Spleen (tissue), 7 donors: Measurements from ENCODE around the gene CCL2.

Experiments used
- POLR2A ChIP-seq, 3 donors: fragments of 450-650 bp; IDR thresholded peaks; one replicate each; pipeline ENCODE4 v1.5.1; 2017; ENCODE audit warnings: antibody characterized with exemption in 3 of 3, mild to moderate bottlenecking in 1 of 3
- POLR2AphosphoS5 ChIP-seq, 3 donors: sonication (generic); formaldehyde crosslinking; IDR thresholded peaks; one replicate each; pipeline ENCODE4 v1.5.1; 2017; ENCODE audit warnings: antibody characterized with exemption in 3 of 3
- TF ChIP-seq, protein P1 (sequence below), 11 experiments: fragments of 200-600 bp in 7 of 11; fragments of 450-650 bp in 4 of 11; sonication (generic) in 4 of 11; IDR thresholded peaks in 8 of 11; conservative IDR thresholded peaks in 3 of 11; 1 replicate in 7 of 11; 2 replicates in 4 of 11; pipeline versions ENCODE4 v1.4.0 to v1.8.0; 2016 to 2021; ENCODE audit warnings: antibody characterized with exemption in 11 of 11, inconsistent platforms in 4 of 11, mild to moderate bottlenecking in 1 of 11
- donor health status: DM: no; HTN: no; CAD: no; lungs with moderate emphysema.
- donor health status: DM: no; HTN: no; CAD: no.
- donor health status: DM: no; HTN: no; CAD: no.

DNA sequence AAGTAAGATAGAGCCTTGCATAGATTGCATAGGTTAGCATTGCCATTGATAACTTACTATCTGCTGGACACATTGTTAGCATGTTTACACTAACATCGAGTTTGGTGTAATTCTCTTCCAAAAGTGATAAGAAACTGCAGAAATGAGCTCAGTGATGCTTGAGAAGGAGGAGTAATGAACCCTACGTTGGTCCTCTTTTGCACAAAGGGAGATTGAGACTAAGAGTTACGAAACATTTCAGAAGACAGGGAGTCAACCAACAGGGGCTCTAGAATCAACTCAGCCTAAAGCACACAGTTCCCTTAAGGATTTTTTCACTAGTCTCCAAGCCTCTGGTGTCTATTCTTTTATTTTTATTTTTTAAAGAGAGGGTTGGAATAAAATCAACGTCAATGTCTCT is 21.7 kb downstream of the CCL2 start:
- TF ChIP-seq, protein P1, sequence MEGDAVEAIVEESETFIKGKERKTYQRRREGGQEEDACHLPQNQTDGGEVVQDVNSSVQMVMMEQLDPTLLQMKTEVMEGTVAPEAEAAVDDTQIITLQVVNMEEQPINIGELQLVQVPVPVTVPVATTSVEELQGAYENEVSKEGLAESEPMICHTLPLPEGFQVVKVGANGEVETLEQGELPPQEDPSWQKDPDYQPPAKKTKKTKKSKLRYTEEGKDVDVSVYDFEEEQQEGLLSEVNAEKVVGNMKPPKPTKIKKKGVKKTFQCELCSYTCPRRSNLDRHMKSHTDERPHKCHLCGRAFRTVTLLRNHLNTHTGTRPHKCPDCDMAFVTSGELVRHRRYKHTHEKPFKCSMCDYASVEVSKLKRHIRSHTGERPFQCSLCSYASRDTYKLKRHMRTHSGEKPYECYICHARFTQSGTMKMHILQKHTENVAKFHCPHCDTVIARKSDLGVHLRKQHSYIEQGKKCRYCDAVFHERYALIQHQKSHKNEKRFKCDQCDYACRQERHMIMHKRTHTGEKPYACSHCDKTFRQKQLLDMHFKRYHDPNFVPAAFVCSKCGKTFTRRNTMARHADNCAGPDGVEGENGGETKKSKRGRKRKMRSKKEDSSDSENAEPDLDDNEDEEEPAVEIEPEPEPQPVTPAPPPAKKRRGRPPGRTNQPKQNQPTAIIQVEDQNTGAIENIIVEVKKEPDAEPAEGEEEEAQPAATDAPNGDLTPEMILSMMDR (IDR thresholded peaks at IDR 0.05 in 8 of 11, conservative IDR thresholded peaks at IDR 0.05 in 3 of 11), result no peak
- TF ChIP-seq POLR2A (IDR thresholded peaks at IDR 0.05) (no peak), POLR2AphosphoS5 (IDR thresholded peaks at IDR 0.05) (no peak)
